Measurements from ENCODE around the gene SLC44A3. TPM values are rescaled to one million over a fixed set of nuclear protein-coding genes. Genes with fewer than 3 reads are reported as not detected.

Gene SLC44A3
- total RNA-seq, 1 donor from 2014 or later: 129 TPM

GRCh38 chr1:94793296-94793656, 26.9 kb upstream of the SLC44A3 start:
- H3K4me3 Mint-ChIP-seq (ENCODE audit: unreplicated experiment): no peak overlapping the region
- peak overlapping the region; percentile 40 for H3K27ac Mint-ChIP-seq (ENCODE audit: unreplicated experiment)
- H3K4me1 Mint-ChIP-seq (ENCODE audit: low read depth, unreplicated experiment): peaks cover 41% of the 10 kb centered on the region
- no peaks in the 10 kb centered on the region for H3K27me3 Mint-ChIP-seq (ENCODE audit: unreplicated experiment)
- no peak for DNase-seq
- peaks cover 2% of the 10 kb centered on the region for H3K9me3 Mint-ChIP-seq (ENCODE audit: unreplicated experiment)
- TF ChIP-seq CTCF (IDR thresholded peaks at IDR 0.05; ENCODE audit: partially characterized antibody, unreplicated experiment): no peak
- no peaks in the 10 kb centered on the region for H3K36me3 Mint-ChIP-seq (ENCODE audit: unreplicated experiment)

- TF ChIP-seq CTCF (IDR thresholded peaks at IDR 0.05; ENCODE audit: partially characterized antibody, unreplicated experiment): no peak
- H3K4me1 Mint-ChIP-seq (ENCODE audit: low read depth, unreplicated experiment): peaks cover 51% of the 10 kb centered on the region
- no peak overlapping the region for H3K27ac Mint-ChIP-seq (ENCODE audit: unreplicated experiment)
- no peaks in the 10 kb centered on the region for H3K27me3 Mint-ChIP-seq (ENCODE audit: unreplicated experiment)
- H3K4me3 Mint-ChIP-seq (ENCODE audit: unreplicated experiment): no peak overlapping the region
- H3K9me3 Mint-ChIP-seq (ENCODE audit: unreplicated experiment): no peaks in the 10 kb centered on the region
- no peaks in the 10 kb centered on the region for H3K36me3 Mint-ChIP-seq (ENCODE audit: unreplicated experiment)
- no peak for DNase-seq
Measured at GRCh38 chr1:94795434-94795833, 24.7 kb upstream of the SLC44A3 start.

- no peaks in the 10 kb centered on the region for H3K36me3 Mint-ChIP-seq (ENCODE audit: unreplicated experiment)
- H3K27ac Mint-ChIP-seq (ENCODE audit: unreplicated experiment): peak overlapping the region; percentile 57
- TF ChIP-seq CTCF (IDR thresholded peaks at IDR 0.05; ENCODE audit: partially characterized antibody, unreplicated experiment): no peak
- H3K9me3 Mint-ChIP-seq (ENCODE audit: unreplicated experiment): no peaks in the 10 kb centered on the region
- no peaks in the 10 kb centered on the region for H3K27me3 Mint-ChIP-seq (ENCODE audit: unreplicated experiment)
- DNase-seq: no peak
- H3K4me3 Mint-ChIP-seq (ENCODE audit: unreplicated experiment): no peak overlapping the region
- H3K4me1 Mint-ChIP-seq (ENCODE audit: low read depth, unreplicated experiment): peaks cover 56% of the 10 kb centered on the region
Measured at GRCh38 chr1:94796266-94796665, 23.9 kb upstream of the SLC44A3 start.

GRCh38 chr1:94797291-94797690, 22.9 kb upstream of the SLC44A3 start:
- Mint-ChIP-seq H3K9me3 (ENCODE audit: unreplicated experiment) (peaks cover 3% of the 10 kb centered on the region), H3K27me3 (ENCODE audit: unreplicated experiment) (no peaks in the 10 kb centered on the region), H3K4me1 (ENCODE audit: low read depth, unreplicated experiment) (peaks cover 60% of the 10 kb centered on the region), H3K27ac (ENCODE audit: unreplicated experiment) (no peak overlapping the region), H3K4me3 (ENCODE audit: unreplicated experiment) (no peak overlapping the region), H3K36me3 (ENCODE audit: unreplicated experiment) (no peaks in the 10 kb centered on the region)
- no peak for DNase-seq
- no peak for TF ChIP-seq CTCF (IDR thresholded peaks at IDR 0.05; ENCODE audit: partially characterized antibody, unreplicated experiment)

- DNase-seq: no peak
- H3K4me1 Mint-ChIP-seq (ENCODE audit: low read depth, unreplicated experiment): peaks cover 59% of the 10 kb centered on the region
- H3K27me3 Mint-ChIP-seq (ENCODE audit: unreplicated experiment): peaks cover 2% of the 10 kb centered on the region
- H3K9me3 Mint-ChIP-seq (ENCODE audit: unreplicated experiment): peaks cover 7% of the 10 kb centered on the region
- no peak overlapping the region for H3K27ac Mint-ChIP-seq (ENCODE audit: unreplicated experiment)
- H3K36me3 Mint-ChIP-seq (ENCODE audit: unreplicated experiment): no peaks in the 10 kb centered on the region
- no peak for TF ChIP-seq CTCF (IDR thresholded peaks at IDR 0.05; ENCODE audit: partially characterized antibody, unreplicated experiment)
- H3K4me3 Mint-ChIP-seq (ENCODE audit: unreplicated experiment): peak overlapping the region; percentile 27
Measured at GRCh38 chr1:94798054-94798453, 22.1 kb upstream of the SLC44A3 start.
